B cell (primary cell): Measurements from ENCODE around the gene DSTYK. TPM values are rescaled to one million over a fixed set of nuclear protein-coding genes. Genes with fewer than 3 reads are reported as not detected.

Source experiments
- ATAC-seq: fragments of 200-7000 bp; cut with Tn5 transposase; one replicate; pipeline ENCODE4 v1.10.0; 2021; ENCODE audit warnings: low read depth, mild to moderate bottlenecking, moderate number of reproducible peaks, moderate library complexity
- CTCF ChIA-PET: fragments of 350-600 bp; sonication (Branson Sonifier 250); formaldehyde crosslinking; loops from one replicate; lab custom pipeline; 2021; ENCODE audit warnings: antibody characterized with exemption, inconsistent platforms; lab: Charles Lee
- POLR2A ChIA-PET: fragments of 350-600 bp; sonication (Branson Sonifier 250); formaldehyde crosslinking; loops from one replicate; lab custom pipeline; 2021; ENCODE audit warnings: antibody characterized with exemption; lab: Charles Lee
- DNase-seq: peaks from one replicate; pipeline ENCODE4 v3.0.0; 2013
- H2AFZ ChIP-seq: 2 replicates; pipeline ENCODE4 v1.6.1; 2012; ENCODE audit warnings: mild to moderate bottlenecking, low read depth, low read length; ENCODE audit not compliant: insufficient read depth, poor library complexity, severe bottlenecking
- H3K27ac ChIP-seq, 2 donors: 1 replicate in 1 of 2; 2 replicates in 1 of 2; pipeline ENCODE4 v1.5.1; 2012 to 2013; ENCODE audit warnings: low read length in 2 of 2, mild to moderate bottlenecking in 2 of 2, moderate library complexity in 1 of 2
- H3K27me3 ChIP-seq, 4 experiments: fragments of 200-600 bp in 1 of 4; sonication (generic) in 1 of 4; replicated peaks in 1 of 4; 1 replicate in 2 of 4; 2 replicates in 2 of 4; pipeline versions ENCODE4 v1.6.1 to v1.7.0; 2013 to 2016; ENCODE audit warnings: low read length in 3 of 4, mild to moderate bottlenecking in 2 of 4, mixed read lengths in 1 of 4, moderate library complexity in 1 of 4; ENCODE audit not compliant: insufficient read depth in 4 of 4, control insufficient read depth in 3 of 4; ENCODE audit errors: control extremely low read depth in 1 of 4
- H3K36me3 ChIP-seq, 2 experiments: replicated peaks in 1 of 2; 1 replicate in 1 of 2; 2 replicates in 1 of 2; pipeline versions ENCODE4 v1.6.1 to v1.7.1; 2013; ENCODE audit warnings: low read length in 1 of 2; ENCODE audit not compliant: insufficient read depth in 2 of 2, control insufficient read depth in 1 of 2; ENCODE audit errors: control extremely low read depth in 1 of 2, extremely low read depth in 1 of 2
- H3K4me1 ChIP-seq, 2 donors: fragments of 200-600 bp in 1 of 2; sonication (generic) in 1 of 2; 1 replicate in 1 of 2; 2 replicates in 1 of 2; pipeline versions ENCODE4 v1.5.1 to v1.6.1; 2013 to 2017; ENCODE audit warnings: low read length in 2 of 2; ENCODE audit not compliant: control insufficient read depth in 2 of 2, insufficient read depth in 2 of 2
- H3K4me2 ChIP-seq: replicated peaks from 2 replicates; pipeline ENCODE3; 2012; ENCODE audit warnings: mild to moderate bottlenecking, low read depth, low read length; ENCODE audit not compliant: poor library complexity, severe bottlenecking
- H3K4me3 ChIP-seq, 5 experiments: fragments of 200-600 bp in 1 of 5; sonication (generic) in 1 of 5; 1 replicate in 3 of 5; 2 replicates in 2 of 5; pipeline versions ENCODE4 v1.5.1 to v1.7.0; 2011 to 2016; ENCODE audit warnings: low read length in 4 of 5, mild to moderate bottlenecking in 4 of 5, low read depth in 2 of 5, control low read depth in 1 of 5, moderate library complexity in 1 of 5; ENCODE audit not compliant: insufficient read depth in 1 of 5; ENCODE audit errors: control extremely low read depth in 1 of 5, extremely low read depth in 1 of 5
- H3K79me2 ChIP-seq: fragments of 200-600 bp; sonication (generic); one replicate; pipeline ENCODE4 v1.6.0; 2016; ENCODE audit warnings: low read length; ENCODE audit not compliant: control insufficient read depth, insufficient read depth
- H3K9ac ChIP-seq: fragments of 200-600 bp; sonication (generic); 2 replicates; pipeline ENCODE4 v1.6.1; 2017; ENCODE audit warnings: mild to moderate bottlenecking, low read length, moderate library complexity
- H3K9me3 ChIP-seq, 3 donors: one replicate each; pipeline versions ENCODE4 v1.6.1 to v1.7.1; 2013; ENCODE audit warnings: low read length in 2 of 3; ENCODE audit not compliant: control insufficient read depth in 2 of 3, insufficient read depth in 1 of 3; ENCODE audit errors: control extremely low read depth in 1 of 3
- H4K20me1 ChIP-seq: 2 replicates; pipeline ENCODE4 v1.6.0; 2012; ENCODE audit warnings: mild to moderate bottlenecking, low read length; ENCODE audit not compliant: insufficient read depth, control insufficient read depth, poor library complexity, severe bottlenecking
- H3K27ac Mint-ChIP-seq: one replicate; pipeline ENCODE4 v1.8.0; 2021; ENCODE audit warnings: mixed read lengths
- H3K27me3 Mint-ChIP-seq: one replicate; pipeline ENCODE4 v1.8.0; 2021; ENCODE audit warnings: mixed read lengths
- H3K4me1 Mint-ChIP-seq: one replicate; pipeline ENCODE4 v1.8.0; 2021; ENCODE audit warnings: mixed read lengths
- H3K4me3 Mint-ChIP-seq: one replicate; pipeline ENCODE4 v1.8.0; 2021; ENCODE audit warnings: mixed read lengths
- H3K9me3 Mint-ChIP-seq: one replicate; pipeline ENCODE4 v1.8.0; 2022; ENCODE audit warnings: mixed read lengths; ENCODE audit not compliant: insufficient read depth
- EZH2 ChIP-seq: IDR thresholded peaks from 2 replicates; pipeline ENCODE4 v1.6.1; 2012; ENCODE audit warnings: borderline replicate concordance, low read depth, mild to moderate bottlenecking, moderate library complexity, low read length; ENCODE audit not compliant: insufficient read depth, poor library complexity, severe bottlenecking
- WGBS: methylation state at CpG from one replicate; pipeline ENCODE4 v1.1.5; 2013; ENCODE audit warnings: missing lambda C conversion rate; ENCODE audit not compliant: insufficient coverage; 5-methylcytosine and 5-hydroxymethylcytosine counted together
- intact Hi-C: fragments of 100-400 bp; cut with micrococcal nuclease; formaldehyde crosslinking; loops from one replicate; pipeline ENCODE4 v1.10.0; 2022
- polyA plus RNA-seq: library from polyadenylated mRNA; depleted of rRNA; stranded (reverse); fragments of >200 nt; gene quantifications from 2 replicates; pipeline ENCODE4 v1.2.3, GENCODE V29; 2012
- total RNA-seq, 2 donors: library from RNA; stranded (reverse); fragments of 120-200 nt in 1 of 2; gene quantifications; 1 replicate in 1 of 2; 2 replicates in 1 of 2; pipeline versions ENCODE4 v1.2.3 to v1.2.4, GENCODE V29; 2013 to 2022
- TF ChIP-seq, protein P1 (sequence below): fragments of 200-600 bp; IDR thresholded peaks from one replicate; pipeline ENCODE4 v1.8.0; 2022; ENCODE audit warnings: antibody characterized with exemption, mild to moderate bottlenecking

DSTYK gene
- total and polyA plus RNA-seq, 2 donors (not counting 1 experiment from before 2014, with no cell fraction given) = 3.6 to 15.7 TPM

DNA sequence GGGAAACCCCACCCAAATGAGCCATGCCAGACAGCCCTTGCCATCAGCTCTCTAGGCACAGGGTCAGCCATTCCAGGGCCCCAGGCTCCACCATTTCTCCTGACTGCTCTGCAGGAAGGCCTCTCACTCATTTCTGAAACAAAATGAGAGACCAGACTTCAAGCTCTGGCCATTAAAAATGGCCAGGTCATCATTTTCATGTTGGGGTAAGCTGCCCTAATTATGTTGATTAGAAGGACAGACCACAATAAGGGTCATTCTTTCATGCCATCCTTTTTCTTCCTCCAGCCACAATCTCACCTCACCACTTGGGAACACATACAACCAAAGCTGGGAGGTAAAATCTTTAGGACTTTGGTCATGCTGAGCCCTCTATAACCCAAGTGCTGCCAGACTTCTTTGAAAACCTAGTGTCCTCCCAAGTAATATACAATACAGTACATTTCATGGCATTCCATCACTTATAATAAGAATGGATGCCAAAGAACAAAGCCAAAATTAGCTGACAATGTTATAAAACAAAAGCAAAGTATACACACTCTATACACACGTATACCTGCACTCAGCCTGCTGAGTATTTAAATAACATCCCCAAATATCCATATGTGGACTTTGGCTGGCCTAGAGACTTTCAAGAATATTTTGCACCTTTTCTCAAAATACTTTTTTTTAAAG is 67.3 kb downstream of the DSTYK start:
- intact Hi-C loops = no loop called here
- no peak for ATAC-seq
- TF ChIP-seq, protein P1, sequence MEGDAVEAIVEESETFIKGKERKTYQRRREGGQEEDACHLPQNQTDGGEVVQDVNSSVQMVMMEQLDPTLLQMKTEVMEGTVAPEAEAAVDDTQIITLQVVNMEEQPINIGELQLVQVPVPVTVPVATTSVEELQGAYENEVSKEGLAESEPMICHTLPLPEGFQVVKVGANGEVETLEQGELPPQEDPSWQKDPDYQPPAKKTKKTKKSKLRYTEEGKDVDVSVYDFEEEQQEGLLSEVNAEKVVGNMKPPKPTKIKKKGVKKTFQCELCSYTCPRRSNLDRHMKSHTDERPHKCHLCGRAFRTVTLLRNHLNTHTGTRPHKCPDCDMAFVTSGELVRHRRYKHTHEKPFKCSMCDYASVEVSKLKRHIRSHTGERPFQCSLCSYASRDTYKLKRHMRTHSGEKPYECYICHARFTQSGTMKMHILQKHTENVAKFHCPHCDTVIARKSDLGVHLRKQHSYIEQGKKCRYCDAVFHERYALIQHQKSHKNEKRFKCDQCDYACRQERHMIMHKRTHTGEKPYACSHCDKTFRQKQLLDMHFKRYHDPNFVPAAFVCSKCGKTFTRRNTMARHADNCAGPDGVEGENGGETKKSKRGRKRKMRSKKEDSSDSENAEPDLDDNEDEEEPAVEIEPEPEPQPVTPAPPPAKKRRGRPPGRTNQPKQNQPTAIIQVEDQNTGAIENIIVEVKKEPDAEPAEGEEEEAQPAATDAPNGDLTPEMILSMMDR = no peak
- TF ChIP-seq EZH2 = no peak
- peaks cover 3 to 9% of the 10 kb centered on the region in 2 donors for H3K4me1 ChIP-seq
- ChIA-PET CTCF (interaction anchor here (1.1 to 7.0 kb wide), 12 partner anchors 11 to 168 kb away, joined by 3 to 86 read pairs (median 6); partner anchors contain the start of gene RBBP5), POLR2A (no interaction called here)
- no peaks in the 10 kb centered on the region for H3K79me2 ChIP-seq
- no peak for DNase-seq
- no peak overlapping the region for H3K9ac ChIP-seq
- H3K9me3 Mint-ChIP-seq = no peaks in the 10 kb centered on the region
- WGBS = 71% methylated on average over 1 of the region's 1 CpG
- peaks cover 12% of the 10 kb centered on the region for H3K4me1 Mint-ChIP-seq
- peaks cover 0 to 17% of the 10 kb centered on the region in 2 experiments for H3K36me3 ChIP-seq
- no peak overlapping the region for H3K4me3 Mint-ChIP-seq
- H3K27me3 ChIP-seq = no peaks in the 10 kb centered on the region
- no peaks in the 10 kb centered on the region for H4K20me1 ChIP-seq
- H3K27ac Mint-ChIP-seq = no peak overlapping the region
- no peaks in the 10 kb centered on the region for H3K9me3 ChIP-seq
- H3K4me3 ChIP-seq = no peak overlapping the region
- no peak overlapping the region for H3K4me2 ChIP-seq
- H2AFZ ChIP-seq = no peak overlapping the region
- H3K27me3 Mint-ChIP-seq = no peaks in the 10 kb centered on the region
- no peak overlapping the region for H3K27ac ChIP-seq

DNA sequence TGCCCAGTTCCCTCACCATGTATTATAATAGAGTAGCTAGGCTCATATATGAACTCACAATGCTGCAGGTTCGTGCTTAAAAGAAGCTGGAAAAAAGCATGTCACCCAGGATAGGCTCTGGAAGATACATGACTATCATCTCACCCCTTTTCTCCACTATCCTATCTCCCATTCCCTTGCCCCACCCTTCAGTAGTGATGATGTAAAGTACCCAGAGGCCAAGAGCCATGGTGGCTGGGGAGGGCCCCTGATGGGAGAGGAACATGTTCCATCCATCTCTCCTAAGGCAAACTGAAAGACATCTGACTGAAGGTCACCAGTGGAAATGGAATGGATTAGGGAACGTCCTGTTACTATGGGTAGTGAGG is 69.4 kb downstream of the DSTYK start:
- H3K9me3 ChIP-seq = no peaks in the 10 kb centered on the region
- no peak overlapping the region for H3K4me3 ChIP-seq
- peak overlapping the region; percentile 53 for H3K4me2 ChIP-seq
- ATAC-seq = no peak
- no peaks in the 10 kb centered on the region for H3K79me2 ChIP-seq
- DNase-seq = no peak
- Mint-ChIP-seq H3K27ac (no peak overlapping the region), H3K4me3 (no peak overlapping the region), H3K4me1 (peaks cover 28% of the 10 kb centered on the region), H3K27me3 (no peaks in the 10 kb centered on the region), H3K9me3 (no peaks in the 10 kb centered on the region)
- H3K27ac ChIP-seq = no peak overlapping the region
- H3K4me1 ChIP-seq = peaks cover 15 to 23% of the 10 kb centered on the region in 2 donors
- ChIA-PET POLR2A (interaction anchor here (1.0 to 1.4 kb wide), 2 partner anchors 14 to 20 kb away, joined by 5 to 12 read pairs; partner anchors contain the start of gene RBBP5), CTCF (interaction anchor here (0.9 to 7.0 kb wide), 28 partner anchors 9 to 517 kb away, joined by 3 to 86 read pairs (median 6); partner anchors contain the start of gene RBBP5)
- H2AFZ ChIP-seq = peak overlapping the region; percentile 38
- no peak for TF ChIP-seq EZH2
- TF ChIP-seq, protein P1 = no peak
- 80% methylated on average over 1 of the region's 2 CpGs for WGBS
- intact Hi-C loops = no loop called here
- H4K20me1 ChIP-seq = no peaks in the 10 kb centered on the region
- H3K27me3 ChIP-seq = no peaks in the 10 kb centered on the region
- peaks cover 0 to 6% of the 10 kb centered on the region in 2 experiments for H3K36me3 ChIP-seq
- no peak overlapping the region for H3K9ac ChIP-seq
